Raji (cell line): Measurements from ENCODE around the gene PCED1B.

Experiments used
- POLR2A ChIP-seq: IDR thresholded peaks from 2 replicates; pipeline ENCODE4 v1.6.1; 2011; ENCODE audit warnings: low read depth, low read length, control low read depth; ENCODE audit not compliant: insufficient read depth

Gene PCED1B

DNA sequence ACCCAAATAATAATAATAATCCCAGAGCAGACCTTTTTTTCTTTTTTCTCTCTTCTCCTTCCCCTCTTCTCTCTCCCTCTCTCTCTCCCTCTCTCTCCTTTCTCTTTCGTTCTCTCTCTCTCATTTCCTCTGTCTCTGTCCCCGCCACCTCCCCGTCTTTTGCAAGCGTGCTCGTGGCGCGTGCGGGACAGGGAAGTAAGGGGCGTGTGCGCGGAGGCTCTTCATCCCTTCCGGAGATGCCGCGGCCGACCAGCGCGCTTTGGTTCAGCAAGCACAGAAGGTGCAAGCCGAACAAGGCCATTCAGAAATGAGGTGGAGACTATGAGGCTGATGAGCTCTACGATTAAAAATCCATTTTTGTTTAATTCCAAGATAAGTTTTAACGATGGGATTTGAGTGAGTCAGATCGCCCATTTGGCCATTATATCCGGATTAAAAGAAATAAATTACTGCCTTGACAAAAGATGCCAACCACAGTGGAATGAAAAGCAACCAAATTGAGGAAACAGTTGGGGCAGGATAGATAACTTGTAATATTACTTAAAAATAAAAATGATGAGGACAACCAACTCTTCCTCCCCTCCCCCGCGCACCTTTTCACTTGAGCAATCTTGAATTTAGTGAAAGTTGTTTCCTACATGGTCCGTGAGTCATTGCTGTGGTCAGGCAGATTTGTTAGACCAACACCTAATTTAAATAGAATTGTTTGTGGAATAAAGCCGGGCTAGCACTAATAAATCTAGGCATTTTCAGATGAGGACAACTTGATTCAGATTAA is 1.5 kb downstream of the PCED1B start:
- no peak for TF ChIP-seq POLR2A

DNA sequence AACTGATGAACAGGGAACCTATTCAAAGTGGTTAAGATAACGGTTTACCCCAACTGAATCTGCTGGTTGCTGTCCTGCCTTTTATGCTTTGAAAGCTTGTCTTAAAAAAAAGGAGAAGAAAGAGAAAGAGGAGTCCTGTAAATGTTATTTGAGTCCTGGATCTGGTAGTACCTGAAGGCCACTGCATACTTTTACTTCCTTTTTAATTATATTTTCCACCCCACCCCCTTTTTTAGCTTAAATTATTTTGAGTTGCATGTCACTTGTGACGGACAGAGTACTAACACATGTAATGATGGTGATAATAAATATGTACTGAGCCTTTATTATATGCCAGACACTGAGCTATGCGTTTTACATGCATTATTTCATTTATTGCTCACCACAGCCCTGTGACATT is 2.9 kb downstream of the PCED1B start:
- TF ChIP-seq POLR2A: no peak

DNA sequence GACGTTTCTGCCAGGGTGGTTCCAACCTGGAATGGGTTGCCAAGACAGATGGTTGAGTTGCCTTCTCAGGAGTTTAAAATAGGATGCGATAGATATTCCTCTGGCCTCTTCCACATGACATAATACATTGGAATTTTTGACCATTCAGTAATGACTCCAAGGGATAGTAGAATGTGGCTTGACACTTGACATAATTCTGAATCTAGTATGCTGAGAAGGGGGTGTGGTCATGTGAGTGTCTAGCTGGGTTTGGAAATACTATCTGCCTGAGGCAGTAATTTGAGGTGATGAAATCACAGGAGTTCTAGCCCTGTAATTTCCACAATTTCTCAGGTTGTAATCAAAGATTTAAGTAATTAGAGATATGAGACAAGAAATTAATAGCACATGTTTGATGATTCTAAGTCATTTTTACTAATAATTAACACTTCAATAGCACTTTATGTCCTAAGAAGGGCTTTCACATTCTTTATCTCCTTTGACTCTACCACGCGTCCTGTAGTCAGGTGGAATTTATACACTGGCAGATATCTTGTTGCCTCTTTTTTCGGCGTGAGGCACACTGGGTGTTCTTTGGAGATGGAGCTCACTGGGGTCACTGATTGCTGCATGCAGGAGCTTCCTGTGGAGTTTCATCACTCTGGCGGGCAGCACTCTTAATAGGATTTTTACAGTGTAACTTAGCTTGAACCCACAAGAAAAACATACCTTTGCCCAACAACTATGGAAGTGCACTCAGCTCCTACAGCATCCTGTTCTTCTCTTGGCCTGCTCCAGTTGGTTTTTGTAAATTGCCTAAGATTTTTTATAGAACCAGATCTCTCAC is 3.6 kb downstream of the PCED1B start:
- no peak for TF ChIP-seq POLR2A

DNA sequence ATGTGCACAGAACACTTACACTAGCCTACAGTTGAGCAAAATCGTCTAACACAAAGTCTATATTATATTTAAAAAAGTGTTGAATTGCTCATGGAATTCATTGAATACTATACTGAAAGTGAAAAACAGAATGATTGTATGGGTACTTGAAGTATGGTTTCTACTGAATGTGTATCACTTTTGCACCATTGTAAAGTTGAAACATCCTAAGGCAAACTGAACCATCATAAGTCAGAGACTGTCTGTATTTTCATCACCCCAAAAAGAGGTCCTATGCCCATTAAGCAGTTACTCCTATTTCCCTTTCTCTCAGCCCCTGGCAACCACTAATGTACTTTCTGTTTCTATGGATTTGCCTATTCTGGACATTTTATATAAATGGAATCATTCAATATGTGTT is 4.8 kb downstream of the PCED1B start:
- TF ChIP-seq POLR2A: no peak

DNA sequence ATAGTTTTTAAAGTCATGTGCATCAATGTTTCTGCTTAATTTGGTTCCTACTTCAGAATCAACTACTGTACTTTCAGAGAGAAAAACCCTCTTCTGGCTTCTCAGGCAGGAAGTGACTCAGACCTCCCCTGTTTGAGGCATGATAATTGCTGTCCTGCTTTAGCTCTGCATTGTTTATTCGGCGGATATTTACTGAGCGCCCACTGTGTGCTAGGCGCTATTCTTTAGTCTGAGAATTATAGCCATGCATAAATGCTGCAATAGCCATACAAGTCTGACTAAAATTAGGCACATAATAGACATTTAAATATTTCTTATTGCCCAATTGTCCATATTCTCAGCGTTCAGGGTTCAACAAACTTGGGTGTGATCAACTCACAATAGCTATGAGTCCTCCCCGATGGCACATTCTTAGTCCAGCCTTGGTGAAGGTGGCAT is 6.4 kb downstream of the PCED1B start:
- no peak for TF ChIP-seq POLR2A

DNA sequence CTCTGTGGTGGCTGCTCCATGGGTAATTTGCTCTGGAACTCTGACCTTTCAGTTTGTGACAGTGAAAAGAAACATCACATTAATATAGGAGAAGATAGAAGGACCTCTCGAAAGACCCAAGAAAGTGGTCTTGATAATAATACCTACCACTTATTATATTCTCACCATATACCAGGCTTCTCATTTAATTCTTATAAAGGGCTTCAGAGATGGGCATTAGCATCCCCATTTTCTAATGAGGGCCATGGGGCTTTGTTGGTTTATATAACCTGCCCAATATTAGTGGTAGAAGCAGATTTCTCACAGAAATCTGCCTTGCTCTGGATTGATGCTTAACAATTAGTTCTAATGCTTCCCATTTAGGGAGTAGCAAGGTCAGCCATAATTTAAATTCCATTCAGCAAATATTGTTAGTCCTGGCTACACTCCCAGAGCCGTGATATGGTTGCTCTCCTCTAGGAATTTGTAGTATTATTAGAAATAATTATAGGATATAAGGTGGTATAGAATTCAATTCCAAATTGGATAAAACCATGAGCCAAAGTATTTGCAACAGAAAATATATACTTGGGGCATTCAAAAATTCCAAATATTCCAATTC is 7.8 kb downstream of the PCED1B start:
- no peak for TF ChIP-seq POLR2A

DNA sequence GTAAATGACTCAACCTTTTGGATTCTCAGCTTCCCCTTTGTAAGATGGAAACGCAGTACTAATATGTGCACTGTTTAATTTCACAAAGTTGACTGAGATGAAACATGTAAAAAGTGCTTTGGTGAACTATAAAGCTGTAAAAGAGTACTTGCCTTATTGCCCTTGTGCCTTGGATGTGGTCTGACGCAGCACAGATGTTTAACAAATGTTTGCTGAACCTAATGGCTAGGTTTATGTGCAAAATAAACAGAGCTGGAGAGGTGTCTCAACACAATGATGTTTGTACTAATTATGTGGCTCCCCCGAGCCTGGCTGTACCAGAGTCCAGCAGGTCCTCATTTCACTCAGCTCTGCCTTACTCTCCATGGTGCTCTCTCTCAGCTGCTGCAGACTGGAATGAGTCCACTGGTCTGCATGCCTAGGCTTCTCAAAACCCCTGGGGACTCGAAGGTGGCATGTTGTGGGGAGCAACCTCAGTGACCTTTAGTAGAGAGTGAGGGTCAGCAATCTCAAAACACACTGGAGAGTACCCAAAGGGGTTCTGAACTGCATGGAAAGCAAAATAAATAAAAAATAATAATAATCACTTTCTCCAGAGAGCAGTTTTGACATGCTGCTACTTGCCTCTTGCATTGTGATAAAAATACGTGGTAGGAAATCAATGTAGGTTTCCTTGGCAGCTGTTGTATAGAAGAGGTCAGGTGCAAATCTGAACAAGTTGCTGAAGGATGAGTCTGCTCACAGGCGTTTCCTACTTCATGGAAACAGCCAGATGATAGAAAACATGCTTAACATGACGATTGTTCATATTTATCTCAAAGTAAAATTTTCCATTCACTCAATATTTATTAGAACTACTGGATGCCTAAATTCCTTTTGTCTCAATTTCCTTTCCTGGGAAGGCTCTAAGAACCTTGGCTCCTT is 8.9 kb downstream of the PCED1B start:
- TF ChIP-seq POLR2A: no peak

DNA sequence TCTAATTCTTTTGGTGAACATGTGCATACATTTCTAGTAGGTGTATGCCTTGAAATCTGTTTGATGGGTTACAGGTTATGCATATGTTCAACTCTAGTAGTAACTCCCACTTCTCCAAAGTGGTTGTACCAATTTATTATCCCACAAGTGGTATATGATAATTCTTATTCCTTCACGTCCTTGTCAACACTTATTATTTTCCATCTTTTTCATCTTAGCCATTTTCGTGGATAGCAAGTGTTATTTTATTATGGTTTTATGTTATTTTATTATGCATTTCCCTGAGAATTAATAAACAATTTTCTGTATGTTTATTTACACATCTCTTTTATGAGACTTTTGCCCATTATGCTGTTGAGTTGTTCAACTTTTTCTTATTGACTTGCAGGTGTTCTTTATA is 11.6 kb downstream of the PCED1B start:
- TF ChIP-seq POLR2A: no peak

DNA sequence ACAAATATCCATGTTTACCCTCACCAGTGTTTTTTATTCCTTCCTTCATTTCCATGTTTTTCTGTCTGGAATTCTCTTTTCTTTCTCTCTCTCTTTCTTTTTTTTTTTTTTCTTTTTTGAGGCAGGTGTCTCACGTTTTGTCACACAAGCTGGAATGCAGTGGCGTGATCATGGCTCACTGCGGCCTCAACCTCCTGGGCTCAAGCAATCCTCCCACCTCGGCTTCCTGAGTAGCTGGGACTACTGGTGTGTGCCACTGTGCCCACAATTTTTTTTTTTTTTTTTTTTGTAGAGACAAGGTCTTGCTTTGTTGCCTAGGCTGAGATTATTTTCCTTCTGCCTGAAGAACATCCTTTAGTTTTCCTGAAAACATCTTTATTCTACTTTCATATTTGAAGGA is 15.4 kb downstream of the PCED1B start:
- no peak for TF ChIP-seq POLR2A

DNA sequence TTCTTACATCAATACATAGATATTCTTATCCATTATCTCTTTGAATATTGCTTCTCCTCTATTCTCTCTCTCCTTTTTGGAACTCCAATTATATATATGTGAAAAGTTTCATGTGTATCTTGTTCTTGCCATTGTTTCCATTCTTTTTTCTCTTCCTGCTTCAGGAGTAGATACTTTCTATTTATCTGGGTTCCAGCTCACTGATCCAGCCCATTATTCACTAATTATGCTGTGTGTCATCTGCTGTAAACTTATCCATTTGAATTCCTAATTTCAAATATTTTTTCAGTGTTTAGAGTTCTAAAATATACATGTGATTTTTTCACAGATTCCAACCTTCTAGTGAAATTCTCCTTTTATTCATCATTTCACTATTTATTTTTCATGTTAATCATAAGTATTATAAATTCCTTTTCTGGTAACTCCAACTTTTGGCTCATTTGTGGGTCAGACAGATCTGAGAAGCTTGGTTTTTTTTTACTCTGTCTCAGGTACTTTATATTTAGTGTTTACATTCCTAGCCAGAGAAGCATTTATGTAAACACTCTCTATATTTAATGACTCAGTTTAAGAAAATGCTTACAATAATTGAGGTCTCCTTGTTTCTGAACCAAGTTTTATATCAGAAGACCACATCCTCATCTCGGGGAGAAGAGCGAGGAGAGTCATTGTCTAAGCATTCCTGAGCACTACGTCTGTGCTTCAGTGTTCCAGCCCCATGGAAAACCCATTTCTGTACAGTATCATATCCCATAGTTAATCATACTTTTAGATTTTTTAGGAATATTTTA is 16.2 kb downstream of the PCED1B start:
- no peak for TF ChIP-seq POLR2A

DNA sequence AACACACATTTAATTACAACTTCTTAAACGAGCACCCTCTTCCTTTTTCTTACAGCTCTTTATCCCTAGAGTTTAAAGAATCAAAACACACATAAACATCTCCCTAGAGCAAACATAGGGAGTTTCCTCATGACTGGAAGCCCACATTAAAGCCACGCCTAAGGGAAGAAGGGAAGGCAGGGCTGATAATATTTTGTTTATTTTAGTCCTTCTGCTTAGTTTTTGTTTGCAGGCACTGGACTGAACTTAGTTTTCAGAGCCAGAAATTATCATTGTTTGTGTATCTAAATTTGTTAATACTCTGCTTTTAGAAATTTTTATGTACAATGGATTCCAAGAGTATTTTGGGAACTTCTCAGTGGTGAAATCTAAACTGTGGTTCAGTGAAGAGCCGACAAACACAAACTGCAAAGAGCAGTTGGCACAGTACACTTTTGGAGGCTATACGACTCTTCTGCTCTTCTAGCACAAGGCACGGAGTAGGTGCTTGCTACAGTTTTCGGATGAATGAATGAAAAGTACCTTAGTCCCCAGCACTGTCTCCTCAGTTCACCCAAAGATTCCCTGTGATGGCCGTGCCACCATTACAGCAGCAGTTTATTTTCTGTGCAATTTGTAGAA is 18.0 kb downstream of the PCED1B start:
- TF ChIP-seq POLR2A: no peak

DNA sequence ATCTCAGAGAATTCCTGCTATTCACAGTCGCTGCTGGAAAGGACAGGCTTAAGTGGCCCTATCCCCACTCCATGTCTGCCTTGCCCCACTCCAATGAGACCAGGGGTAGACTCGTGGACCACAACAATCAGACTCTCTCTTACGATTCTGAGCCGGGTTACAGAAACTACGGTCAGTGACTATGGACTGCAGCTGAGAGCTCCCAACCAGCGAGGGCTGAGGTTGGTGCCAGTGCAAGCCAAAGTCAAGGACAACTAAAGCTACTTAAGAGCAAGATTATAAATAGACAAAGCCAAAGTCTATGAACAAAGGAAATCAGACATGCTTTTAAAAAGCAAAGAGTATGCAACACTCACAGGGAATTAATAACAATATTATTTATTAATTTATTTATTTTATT is 18.7 kb downstream of the PCED1B start:
- TF ChIP-seq POLR2A: no peak

DNA sequence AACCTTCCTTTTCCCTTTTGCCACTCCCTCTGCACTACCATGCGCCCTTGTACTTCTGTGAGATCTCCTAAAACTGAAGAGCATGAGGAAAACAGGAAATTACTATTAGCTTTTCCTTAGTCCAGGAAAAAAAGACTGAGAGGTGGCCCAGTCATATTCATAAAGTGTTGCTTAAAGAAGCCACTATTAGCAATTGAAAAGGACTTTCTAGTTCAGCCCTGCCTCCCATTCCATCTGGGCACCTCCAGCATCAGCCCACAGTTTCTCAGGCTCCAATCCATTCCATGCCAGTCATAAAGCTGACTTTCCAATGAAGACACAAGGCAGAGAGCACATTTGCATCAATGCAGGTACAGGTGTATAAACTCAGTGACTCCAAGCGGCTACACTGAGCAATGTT is 20.2 kb downstream of the PCED1B start:
- no peak for TF ChIP-seq POLR2A

DNA sequence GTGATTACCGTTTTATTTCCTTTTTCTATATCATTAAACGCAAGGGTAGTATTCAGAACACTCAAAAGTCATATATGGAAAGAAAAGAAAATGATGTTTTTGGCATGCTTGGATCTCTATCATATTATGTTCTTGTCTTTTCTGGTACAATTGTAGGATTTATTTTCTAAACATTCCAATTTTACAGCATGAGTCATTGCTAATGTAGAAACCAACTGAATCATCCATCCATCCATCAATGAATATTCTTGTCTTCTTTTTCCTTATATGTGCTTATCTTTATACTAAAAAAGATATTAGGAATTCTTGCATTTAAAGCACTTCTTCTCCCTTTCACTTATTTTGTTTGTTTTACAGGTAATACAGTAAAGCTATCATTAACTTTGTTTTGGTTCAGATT is 20.7 kb downstream of the PCED1B start:
- no peak for TF ChIP-seq POLR2A
